ENCODE data around the gene HPRT1.

HPRT1 gene

GRCh38 chrX:134443020-134443419 lies 16.9 kb upstream of the HPRT1 start:
- no peak overlapping the region for H3K4me2 ChIP-seq
- peaks cover 70 to 94% (median 88%) of the 10 kb centered on the region in 11 experiments for H3K27me3 ChIP-seq
- peaks cover 0 to 6% (median 0%) of the 10 kb centered on the region in 11 experiments; a peak in 2 of 22 replicates for H4K20me1 ChIP-seq
- no peaks in the 10 kb centered on the region for H3K36me3 ChIP-seq
- 0 out of 22 replicates have a peak, but pooled peaks cover 0 to 5% (median 0%) of the 10 kb centered on the region in 11 experiments for H3K9me3 ChIP-seq (replicated peaks in 1 of 11)
- no peak overlapping the region for H3K9ac ChIP-seq
- H3K4me3 ChIP-seq = no peak overlapping the region
- peaks cover 0 to 5% (median 0%) of the 10 kb centered on the region in 10 experiments; a peak in 1 of 20 replicates for H3K4me1 ChIP-seq
- H3K27ac ChIP-seq = no peak overlapping the region
- TF ChIP-seq Cebpa-rat (IDR thresholded peaks at IDR 0.05) = no peak

- no peak overlapping the region for H3K4me2 ChIP-seq
These were observed 16.5 kb upstream of the HPRT1 start for GRCh38 chrX:134443461-134443860.

GRCh38 chrX:134444681-134445080 lies 15.3 kb upstream of the HPRT1 start:
- Histone ChIP-seq H3K9me3 (replicated peaks in 1 of 11) (no peaks in the 10 kb centered on the region), H3K27me3 (peaks cover 57 to 87% (median 79%) of the 10 kb centered on the region in 11 experiments), H3K4me2 (no peak overlapping the region), H3K4me3 (no peak overlapping the region), H3K36me3 (no peaks in the 10 kb centered on the region), H3K27ac (no peak overlapping the region), H3K4me1 (no peaks in the 10 kb centered on the region; a peak in 1 of 20 replicates), H4K20me1 (peaks cover 0 to 6% (median 0%) of the 10 kb centered on the region in 11 experiments; a peak in 2 of 22 replicates), H3K9ac (no peak overlapping the region)
- no peak for TF ChIP-seq Cebpa-rat (IDR thresholded peaks at IDR 0.05)

More at GRCh38 chrX:134443461-134443860, 16.5 kb upstream of the HPRT1 start:
- Histone ChIP-seq H3K9me3 (replicated peaks in 1 of 11) (0 out of 22 replicates have a peak, but pooled peaks cover 0 to 2% (median 0%) of the 10 kb centered on the region in 11 experiments), H3K36me3 (no peaks in the 10 kb centered on the region), H3K4me3 (no peak overlapping the region), H3K27ac (no peak overlapping the region), H4K20me1 (peaks cover 0 to 6% (median 0%) of the 10 kb centered on the region in 11 experiments; a peak in 2 of 22 replicates), H3K4me1 (peaks cover 0 to 5% (median 0%) of the 10 kb centered on the region in 10 experiments; a peak in 1 of 20 replicates), H3K9ac (no peak overlapping the region), H3K27me3 (peaks cover 68 to 90% (median 86%) of the 10 kb centered on the region in 11 experiments)
- TF ChIP-seq Cebpa-rat (IDR thresholded peaks at IDR 0.05) = no peak

DNA sequence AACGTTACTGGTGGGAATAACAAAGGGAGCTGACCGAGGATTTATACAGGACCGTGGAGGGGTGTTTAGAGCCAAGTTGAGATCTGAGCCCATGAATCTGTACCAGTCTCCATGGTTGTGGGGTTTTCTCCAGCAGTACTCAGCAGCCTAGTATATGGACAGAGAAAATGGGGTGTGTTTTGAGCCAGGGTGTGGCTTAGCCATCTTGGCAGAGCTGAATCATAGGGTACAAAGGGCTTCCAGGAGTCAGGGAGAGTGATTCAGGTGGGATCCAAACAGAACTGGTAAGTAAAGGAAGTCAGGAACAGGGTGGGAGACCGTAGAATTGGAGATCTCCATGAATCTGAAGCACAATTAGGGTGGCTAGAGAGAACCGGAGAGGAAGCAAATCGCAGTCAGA lies 7.4 kb upstream of the HPRT1 start:
- no peak overlapping the region for H3K4me3 ChIP-seq
- no peaks in the 10 kb centered on the region for H4K20me1 ChIP-seq
- no peak overlapping the region for H3K27ac ChIP-seq
- no peak for TF ChIP-seq Cebpa-rat (IDR thresholded peaks at IDR 0.05)
- H3K36me3 ChIP-seq = no peaks in the 10 kb centered on the region
- peaks cover under 1 to 19% (median 9%) of the 10 kb centered on the region in 10 experiments; a peak in 19 of 20 replicates for H3K4me1 ChIP-seq
- H3K27me3 ChIP-seq = peaks cover 17 to 68% (median 59%) of the 10 kb centered on the region in 11 experiments
- peak overlapping the region in 1 of 11 experiments; percentile 21; a peak in 1 of 22 replicates for H3K4me2 ChIP-seq
- peaks cover 0 to 18% (median 7%) of the 10 kb centered on the region in 11 experiments; a peak in 9 of 22 replicates for H3K9me3 ChIP-seq (replicated peaks in 1 of 11)
- no peak overlapping the region for H3K9ac ChIP-seq

- H3K27me3 ChIP-seq = peaks cover 22 to 78% (median 63%) of the 10 kb centered on the region in 11 experiments
- H3K4me2 ChIP-seq = no peak overlapping the region
- H3K4me1 ChIP-seq = peaks cover 5 to 24% (median 14%) of the 10 kb centered on the region in 10 experiments; a peak in 19 of 20 replicates
- TF ChIP-seq Cebpa-rat (IDR thresholded peaks at IDR 0.05) = no peak
- no peaks in the 10 kb centered on the region for H3K36me3 ChIP-seq
- H4K20me1 ChIP-seq = no peaks in the 10 kb centered on the region
- no peak overlapping the region for H3K4me3 ChIP-seq
- H3K27ac ChIP-seq = no peak overlapping the region
- H3K9ac ChIP-seq = no peak overlapping the region
- peaks cover 0 to 18% (median 7%) of the 10 kb centered on the region in 11 experiments; a peak in 9 of 22 replicates for H3K9me3 ChIP-seq (replicated peaks in 1 of 11)
These were observed 6.3 kb upstream of the HPRT1 start for GRCh38 chrX:134453631-134454030.

DNA sequence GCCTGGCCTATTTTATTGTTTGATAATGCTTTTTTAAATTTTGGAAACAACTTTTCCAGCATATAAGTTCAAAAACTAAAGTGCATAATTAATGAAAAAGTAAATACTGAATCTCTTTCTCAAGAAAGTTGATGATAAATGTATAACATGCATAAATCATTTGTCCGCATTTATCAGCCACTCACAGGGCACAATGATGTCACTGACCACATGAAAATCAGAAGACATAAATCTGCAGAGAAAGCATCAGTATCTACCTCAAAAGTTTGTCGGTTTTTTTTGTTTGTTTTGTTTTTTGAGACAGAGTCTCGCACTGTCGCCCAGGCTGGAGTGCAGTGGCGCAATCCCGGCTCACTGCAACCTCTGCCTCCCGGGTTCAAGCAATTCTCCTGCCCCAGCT lies 5.5 kb upstream of the HPRT1 start:
- Histone ChIP-seq H3K4me2 (no peak overlapping the region), H4K20me1 (no peaks in the 10 kb centered on the region), H3K27me3 (peaks cover 21 to 73% (median 65%) of the 10 kb centered on the region in 11 experiments), H3K9ac (no peak overlapping the region), H3K4me3 (no peak overlapping the region), H3K9me3 (replicated peaks in 1 of 11) (peaks cover 0 to 18% (median 7%) of the 10 kb centered on the region in 11 experiments; a peak in 9 of 22 replicates), H3K36me3 (no peaks in the 10 kb centered on the region), H3K4me1 (peaks cover 5 to 24% (median 15%) of the 10 kb centered on the region in 10 experiments; a peak in 19 of 20 replicates), H3K27ac (no peak overlapping the region)
- TF ChIP-seq Cebpa-rat (IDR thresholded peaks at IDR 0.05) = no peak

DNA sequence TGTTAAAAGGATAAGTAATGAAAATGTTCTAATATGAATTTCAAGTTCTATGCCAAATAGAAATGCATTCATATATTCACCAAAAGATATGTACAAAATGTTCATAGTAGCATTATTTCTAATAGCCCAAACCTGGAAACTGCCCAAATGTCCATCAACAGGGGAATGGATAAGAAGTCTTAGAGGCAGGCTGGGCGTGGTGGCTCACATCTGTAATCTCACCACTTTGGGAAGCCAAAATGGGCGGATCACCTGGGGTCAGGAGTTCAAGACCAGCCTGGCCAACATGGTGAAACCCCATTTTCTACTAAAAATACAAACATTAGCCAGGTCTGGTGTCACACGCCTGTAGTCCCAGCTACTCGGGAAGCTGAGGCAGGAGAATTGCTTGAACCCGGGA lies 2.3 kb upstream of the HPRT1 start:
- peaks cover 9 to 33% (median 21%) of the 10 kb centered on the region in 10 experiments for H3K4me1 ChIP-seq
- H3K9me3 ChIP-seq (replicated peaks in 1 of 11) = peaks cover 0 to 13% (median 3%) of the 10 kb centered on the region in 11 experiments; a peak in 9 of 22 replicates
- H3K4me3 ChIP-seq = no peak overlapping the region
- H3K4me2 ChIP-seq = peak overlapping the region in 10 of 11 experiments; percentile 14 to 60 (median 37); a peak in 15 of 22 replicates
- H3K9ac ChIP-seq = no peak overlapping the region
- no peak for TF ChIP-seq Cebpa-rat (IDR thresholded peaks at IDR 0.05)
- H3K27ac ChIP-seq = no peak overlapping the region
- peaks cover 0 to 18% (median 0%) of the 10 kb centered on the region in 11 experiments; a peak in 5 of 22 replicates for H4K20me1 ChIP-seq
- H3K27me3 ChIP-seq = peaks cover 24 to 70% (median 61%) of the 10 kb centered on the region in 11 experiments
- no peaks in the 10 kb centered on the region for H3K36me3 ChIP-seq

DNA sequence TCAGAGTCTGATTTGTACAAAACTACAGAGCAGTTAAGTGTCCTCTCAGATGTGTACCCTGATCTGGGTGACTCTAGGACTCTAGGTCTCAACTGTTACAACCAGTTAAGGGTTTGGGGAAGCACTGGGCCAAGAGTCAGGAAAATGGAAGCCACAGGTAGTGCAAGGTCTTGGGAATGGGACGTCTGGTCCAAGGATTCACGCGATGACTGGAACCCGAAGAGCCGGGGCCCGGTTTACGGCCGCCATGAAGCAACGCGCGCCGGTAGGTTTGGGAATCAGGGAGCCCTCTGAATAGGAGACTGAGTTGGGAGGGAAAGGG lies 321 bp upstream of the HPRT1 start:
- no peaks in the 10 kb centered on the region for H3K36me3 ChIP-seq
- peak overlapping the region; percentile 48 to 81 (median 68); a peak in 19 of 22 replicates for H3K4me2 ChIP-seq
- peaks cover 44 to 73% (median 63%) of the 10 kb centered on the region in 11 experiments for H3K27me3 ChIP-seq
- peak overlapping the region; percentile 67 to 81 (median 76) for H3K4me3 ChIP-seq
- peaks cover 9 to 30% (median 21%) of the 10 kb centered on the region in 10 experiments for H3K4me1 ChIP-seq
- H3K27ac ChIP-seq = peak overlapping the region in 3 of 11 experiments; percentile 36 to 60 (median 54); a peak in 4 of 22 replicates
- TF ChIP-seq Cebpa-rat (IDR thresholded peaks at IDR 0.05) = no peak
- H3K9ac ChIP-seq = peak overlapping the region; percentile 44 to 92 (median 87); a peak in 17 of 22 replicates
- no peaks in the 10 kb centered on the region for H3K9me3 ChIP-seq (replicated peaks in 1 of 11)
- peaks cover 0 to 30% (median 0%) of the 10 kb centered on the region in 11 experiments; a peak in 7 of 22 replicates for H4K20me1 ChIP-seq

- H3K27ac ChIP-seq = peak overlapping the region in 9 of 11 experiments; percentile 80 to 92 (median 86); a peak in 14 of 22 replicates
- peak overlapping the region; percentile 52 to 81 (median 70) for H3K4me2 ChIP-seq
- peak overlapping the region; percentile 82 to 92 (median 89); a peak in 21 of 22 replicates for H3K9ac ChIP-seq
- H3K4me3 ChIP-seq = peak overlapping the region; percentile 67 to 81 (median 76)
- H3K9me3 ChIP-seq (replicated peaks in 1 of 11) = no peaks in the 10 kb centered on the region
- H3K36me3 ChIP-seq = no peaks in the 10 kb centered on the region; a peak in 1 of 22 replicates
- H4K20me1 ChIP-seq = peaks cover 0 to 32% (median 0%) of the 10 kb centered on the region in 11 experiments; a peak in 8 of 22 replicates
- peaks cover 55 to 75% (median 69%) of the 10 kb centered on the region in 11 experiments for H3K27me3 ChIP-seq
- no peak for TF ChIP-seq Cebpa-rat (IDR thresholded peaks at IDR 0.05)
- peaks cover 9 to 30% (median 21%) of the 10 kb centered on the region in 10 experiments for H3K4me1 ChIP-seq
These were observed 876 bp downstream of the HPRT1 start for GRCh38 chrX:134460862-134461220.
